Prostate gland (tissue), 2 donors: ENCODE results near the gene HGFAC. TPM values are rescaled to one million over a fixed set of nuclear protein-coding genes. Genes with fewer than 3 reads are reported as not detected.

Experiments
- DNase-seq: peaks from one replicate; pipeline ENCODE4 v3.0.0-alpha.2; 2019; ENCODE audit warnings: low spot score
- H3K27ac ChIP-seq, 2 donors: fragments of 200-600 bp; sonication (generic); 2 replicates each; pipeline ENCODE4 v1.5.1; 2017 to 2019
- H3K27me3 ChIP-seq: fragments of 200-600 bp; sonication (generic); replicated peaks from 2 replicates; pipeline ENCODE4 v1.5.1; 2019; ENCODE audit not compliant: insufficient read depth
- H3K36me3 ChIP-seq, 2 donors: fragments of 200-600 bp; sonication (generic); 1 replicate in 1 of 2; 2 replicates in 1 of 2; pipeline versions ENCODE4 v1.5.1 to v1.8.1; 2017 to 2019
- H3K4me1 ChIP-seq: fragments of 200-600 bp; sonication (generic); replicated peaks from 2 replicates; pipeline ENCODE4 v1.5.1; 2019
- H3K4me3 ChIP-seq, 2 donors: fragments of 200-600 bp; sonication (generic); 2 replicates each; pipeline ENCODE4 v1.5.1; 2017 to 2019
- H3K9me3 ChIP-seq: fragments of 200-600 bp; sonication (generic); 2 replicates; pipeline ENCODE4 v1.5.1; 2017
- CTCF ChIP-seq, 4 experiments: fragments of 200-600 bp in 2 of 4; fragments of 450-650 bp in 2 of 4; sonication (generic) in 2 of 4; IDR thresholded peaks; 1 replicate in 3 of 4; 2 replicates in 1 of 4; pipeline ENCODE4 v1.5.1; 2016 to 2019; ENCODE audit warnings: antibody characterized with exemption in 4 of 4, mild to moderate bottlenecking in 2 of 4, moderate library complexity in 2 of 4
- POLR2A ChIP-seq: fragments of 450-650 bp; IDR thresholded peaks from one replicate; pipeline ENCODE4 v1.6.1; 2016; ENCODE audit warnings: antibody characterized with exemption, mild to moderate bottlenecking
- POLR2AphosphoS5 ChIP-seq: sonication (generic); formaldehyde crosslinking; IDR thresholded peaks from one replicate; pipeline ENCODE4 v1.6.1; 2017; ENCODE audit warnings: antibody characterized with exemption
- WGBS: methylation state at CpG from one replicate; pipeline ENCODE4 v1.1.5; 2018; 5-methylcytosine and 5-hydroxymethylcytosine counted together
- intact Hi-C: fragments of 100-400 bp; cut with DNase I; formaldehyde crosslinking; loops from one replicate; pipeline ENCODE4 v1.14.2; 2022
- total RNA-seq, 2 donors: library from RNA; depleted of rRNA; stranded (reverse); fragments of >200 nt; gene quantifications; one replicate each; pipeline ENCODE4 v1.1.0, GENCODE V29; 2016

Gene HGFAC
- total RNA-seq, 2 donors from 2014 or later: 0.27 to 1.9 TPM

- WGBS: 75% methylated on average over 20 of the region's 24 CpGs
- intact Hi-C loops: no loop called here
These were observed 56.0 kb downstream of the HGFAC start for GRCh38 chr4:3497523-3498389.

DNA sequence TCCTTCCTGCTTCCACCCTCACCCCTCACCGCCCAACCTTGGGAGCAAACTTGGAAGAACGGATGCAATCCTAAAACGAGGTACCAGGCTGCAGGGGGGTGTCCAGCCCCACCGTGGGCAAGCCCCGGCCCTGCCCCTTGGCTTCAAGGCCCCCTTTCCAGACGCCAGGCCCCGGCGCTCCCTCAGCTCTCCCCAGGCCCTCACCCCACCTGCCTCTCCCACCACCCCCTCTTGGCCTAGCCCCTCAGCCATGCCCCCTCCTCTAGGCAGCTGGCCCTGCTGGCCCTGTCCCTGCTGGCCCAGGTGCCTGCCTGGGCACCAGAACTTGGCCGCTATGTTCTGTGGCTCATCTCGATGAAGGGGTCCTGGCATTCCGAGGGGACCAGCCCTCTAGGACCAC, 56.6 kb downstream of the HGFAC start:
- no peak overlapping the region for H3K4me3 ChIP-seq
- no peaks in the 10 kb centered on the region for H3K27me3 ChIP-seq
- intact Hi-C loops: no loop called here
- H3K36me3 ChIP-seq: no peaks in the 10 kb centered on the region
- no peak for DNase-seq
- H3K9me3 ChIP-seq: no peaks in the 10 kb centered on the region
- WGBS: 71% methylated on average over 11 of the region's 11 CpGs
- TF ChIP-seq CTCF (IDR thresholded peaks at IDR 0.05): no peak
- TF ChIP-seq POLR2AphosphoS5: no peak
- TF ChIP-seq POLR2A: no peak
- no peak overlapping the region for H3K27ac ChIP-seq
- no peaks in the 10 kb centered on the region for H3K4me1 ChIP-seq

More at GRCh38 chr4:3497523-3498389, 56.0 kb downstream of the HGFAC start:
- H3K9me3 ChIP-seq: no peaks in the 10 kb centered on the region
- DNase-seq: no peak
- no peak overlapping the region for H3K27ac ChIP-seq
- H3K36me3 ChIP-seq: no peaks in the 10 kb centered on the region
- TF ChIP-seq POLR2A: no peak
- no peak for TF ChIP-seq CTCF (IDR thresholded peaks at IDR 0.05)
- TF ChIP-seq POLR2AphosphoS5: no peak
- no peaks in the 10 kb centered on the region for H3K4me1 ChIP-seq
- no peak overlapping the region for H3K4me3 ChIP-seq
- H3K27me3 ChIP-seq: no peaks in the 10 kb centered on the region

Other genes with a start within 250 kb of the HGFAC start
- gene MSANTD1, start 192.8 kb upstream of the HGFAC start, total RNA-seq: 1 to 10 TPM; 1.2 to 4.4 TPM
- 10 to 100 TPM; 33.7 to 36.5 TPM for gene RGS12, start 148.9 kb upstream of the HGFAC start, total RNA-seq
- gene DOK7, start 21.3 kb downstream of the HGFAC start, total RNA-seq: 10 to 100 TPM in 1 of 2 donors, 1 to 10 TPM in 1; 8.2 to 16.4 TPM
- gene LRPAP1, start 90.5 kb downstream of the HGFAC start, total RNA-seq: 100 to 1,000 TPM; 175 to 270 TPM